SH-SY5Y (cell line): ENCODE data around the gene COQ9.

Experiments used
- GATA2 ChIP-seq: IDR thresholded peaks from 2 replicates; pipeline ENCODE4 v1.6.1; 2011; ENCODE audit warnings: mild to moderate bottlenecking, low read depth, low read length
- GATA3 ChIP-seq: IDR thresholded peaks from 2 replicates; pipeline ENCODE4 v1.6.1; 2011; ENCODE audit warnings: low read depth, mild to moderate bottlenecking, low read length, moderate library complexity

DNA sequence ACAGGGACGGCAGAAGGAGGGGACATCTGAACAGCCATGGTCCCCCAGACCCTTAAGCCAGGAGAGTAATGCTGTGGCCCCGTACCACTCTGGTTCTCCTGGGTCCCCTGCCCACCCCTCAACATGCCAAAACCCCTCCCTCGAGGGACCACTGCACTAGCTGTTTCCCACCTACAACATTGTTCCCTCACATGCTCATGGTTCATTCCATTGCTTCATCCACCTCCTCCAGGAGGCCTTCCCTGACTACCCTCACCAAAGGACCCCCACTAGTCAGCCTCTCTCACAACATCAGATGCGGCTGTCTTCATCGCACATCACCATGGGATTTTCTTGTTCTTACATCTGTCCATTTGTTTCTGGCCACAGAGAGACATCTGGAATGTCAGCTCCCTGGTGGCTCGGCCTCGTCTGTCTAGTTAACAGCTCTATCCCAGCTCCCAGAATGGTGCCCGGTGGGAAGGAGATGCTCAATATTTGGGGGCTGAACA is 37.3 kb downstream of the COQ9 start:
- TF ChIP-seq GATA3 = no peak
- TF ChIP-seq GATA2 = no peak
